ENCODE data around the gene ADO.

Gene ADO

DNA sequence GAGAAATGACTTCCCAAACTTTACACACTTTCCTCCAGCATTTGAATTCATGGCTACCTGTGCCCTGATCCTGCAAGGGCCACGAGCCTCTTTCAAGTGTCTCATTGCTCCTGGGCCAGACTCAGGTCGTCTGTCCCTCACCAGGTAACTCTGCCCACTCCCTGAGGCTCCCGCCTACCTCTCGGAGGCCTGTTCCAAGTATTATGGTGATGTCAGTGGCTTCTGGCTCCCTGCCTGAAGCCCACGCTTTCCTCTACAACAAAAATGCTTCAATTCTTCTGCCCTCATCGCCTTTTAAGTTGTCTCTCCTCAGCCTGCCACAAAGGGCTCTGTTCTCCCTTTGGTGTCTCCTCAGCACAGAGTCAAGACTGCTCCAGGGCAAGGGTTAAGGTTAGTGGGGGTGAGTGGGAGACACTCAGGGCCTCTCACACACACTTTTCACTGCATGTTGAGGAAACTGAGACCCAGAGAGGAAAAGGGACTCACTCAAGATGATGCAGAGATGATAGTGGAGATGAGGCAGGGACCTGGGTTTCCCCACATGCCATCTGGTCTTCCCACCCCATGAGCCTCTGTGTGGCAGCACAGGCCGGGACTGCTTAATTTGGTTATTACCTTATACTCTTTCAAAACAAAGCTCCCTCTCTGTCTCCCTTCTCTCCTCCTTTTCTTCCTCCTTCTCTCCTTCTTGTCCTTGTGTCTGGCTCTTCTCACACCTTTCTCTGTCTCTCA, 39.9 kb downstream of the ADO start:
- Mint-ChIP-seq H3K36me3 (ENCODE audit: low read depth) (no peaks in the 10 kb centered on the region), H3K9me3 (peaks cover 16% of the 10 kb centered on the region), H3K4me1 (no peaks in the 10 kb centered on the region), H3K4me3 (no peak overlapping the region), H3K27me3 (ENCODE audit: low read depth, poor library complexity) (peaks cover 5% of the 10 kb centered on the region), H3K27ac (no peak overlapping the region)
- TF ChIP-seq, protein P1, sequence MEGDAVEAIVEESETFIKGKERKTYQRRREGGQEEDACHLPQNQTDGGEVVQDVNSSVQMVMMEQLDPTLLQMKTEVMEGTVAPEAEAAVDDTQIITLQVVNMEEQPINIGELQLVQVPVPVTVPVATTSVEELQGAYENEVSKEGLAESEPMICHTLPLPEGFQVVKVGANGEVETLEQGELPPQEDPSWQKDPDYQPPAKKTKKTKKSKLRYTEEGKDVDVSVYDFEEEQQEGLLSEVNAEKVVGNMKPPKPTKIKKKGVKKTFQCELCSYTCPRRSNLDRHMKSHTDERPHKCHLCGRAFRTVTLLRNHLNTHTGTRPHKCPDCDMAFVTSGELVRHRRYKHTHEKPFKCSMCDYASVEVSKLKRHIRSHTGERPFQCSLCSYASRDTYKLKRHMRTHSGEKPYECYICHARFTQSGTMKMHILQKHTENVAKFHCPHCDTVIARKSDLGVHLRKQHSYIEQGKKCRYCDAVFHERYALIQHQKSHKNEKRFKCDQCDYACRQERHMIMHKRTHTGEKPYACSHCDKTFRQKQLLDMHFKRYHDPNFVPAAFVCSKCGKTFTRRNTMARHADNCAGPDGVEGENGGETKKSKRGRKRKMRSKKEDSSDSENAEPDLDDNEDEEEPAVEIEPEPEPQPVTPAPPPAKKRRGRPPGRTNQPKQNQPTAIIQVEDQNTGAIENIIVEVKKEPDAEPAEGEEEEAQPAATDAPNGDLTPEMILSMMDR (IDR thresholded peaks at IDR 0.05) = no peak
- DNase-seq = no peak

DNA sequence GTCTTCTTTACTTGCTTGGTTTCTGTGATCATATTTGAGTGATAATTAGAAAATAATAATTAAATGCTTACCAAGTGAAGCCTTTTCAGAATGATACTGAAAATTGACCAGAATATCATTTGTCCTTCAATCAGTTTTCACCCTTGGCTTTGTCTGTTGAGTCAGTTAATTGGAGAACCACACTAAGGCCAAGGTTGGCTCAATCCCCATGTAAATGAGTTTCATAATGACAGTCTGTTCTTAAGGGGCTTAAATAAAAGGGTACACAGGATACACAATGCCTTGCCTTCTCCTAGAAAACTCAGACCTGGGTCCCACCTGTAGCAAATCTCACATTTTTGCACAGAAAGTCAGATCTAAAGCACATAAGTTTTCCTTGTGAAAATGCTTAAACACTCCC, 42.9 kb downstream of the ADO start:
- no peak for DNase-seq
- no peaks in the 10 kb centered on the region for H3K4me1 Mint-ChIP-seq
- peaks cover 17% of the 10 kb centered on the region for H3K9me3 Mint-ChIP-seq
- TF ChIP-seq, protein P1 (IDR thresholded peaks at IDR 0.05) = no peak
- H3K4me3 Mint-ChIP-seq = no peak overlapping the region
- no peak overlapping the region for H3K27ac Mint-ChIP-seq
- H3K27me3 Mint-ChIP-seq (ENCODE audit: low read depth, poor library complexity) = peaks cover 5% of the 10 kb centered on the region
- no peaks in the 10 kb centered on the region for H3K36me3 Mint-ChIP-seq (ENCODE audit: low read depth)

DNA sequence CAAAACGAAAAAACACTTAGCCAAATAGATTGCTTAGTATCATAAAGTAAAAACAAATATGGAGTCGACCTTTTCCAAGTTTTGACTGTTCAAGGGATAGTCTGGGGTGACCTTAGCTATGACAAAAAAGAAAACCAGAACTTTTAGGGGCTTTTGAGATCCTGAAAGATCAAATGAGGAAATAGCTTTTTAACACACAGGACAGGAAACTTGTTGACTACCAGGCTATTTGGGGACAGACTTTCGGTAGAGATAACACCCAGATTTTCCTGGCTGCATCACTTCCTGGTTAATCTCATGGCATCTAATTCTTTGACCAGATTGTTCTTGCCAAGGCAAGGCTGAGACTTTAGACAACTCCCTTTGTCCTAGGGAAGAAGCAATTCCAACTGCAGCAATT, 46.1 kb downstream of the ADO start:
- no peak for DNase-seq
- Mint-ChIP-seq H3K4me1 (peaks cover 6% of the 10 kb centered on the region), H3K27ac (no peak overlapping the region)

DNA sequence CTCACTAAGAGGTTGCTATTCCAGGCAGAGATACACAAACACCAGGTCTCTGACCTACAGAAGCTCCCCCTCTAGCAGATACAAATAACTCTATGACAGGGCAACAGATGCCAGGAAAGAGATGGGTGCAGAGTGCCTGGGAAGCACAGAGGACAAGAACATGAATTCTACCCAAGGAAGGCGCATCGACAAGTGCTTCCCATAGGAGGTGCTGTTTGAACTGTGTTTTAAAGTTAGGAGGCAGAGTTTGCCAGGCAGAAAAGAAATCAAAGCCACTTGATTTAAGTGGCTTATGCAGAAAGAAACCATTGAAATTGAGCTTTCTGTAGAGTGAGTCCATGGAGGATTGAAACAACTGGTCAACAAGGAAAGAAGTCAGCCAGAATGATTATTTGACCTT, 46.9 kb downstream of the ADO start:
- Mint-ChIP-seq H3K4me1 (peaks cover 6% of the 10 kb centered on the region), H3K36me3 (ENCODE audit: low read depth) (no peaks in the 10 kb centered on the region), H3K27me3 (ENCODE audit: low read depth, poor library complexity) (no peaks in the 10 kb centered on the region), H3K27ac (no peak overlapping the region), H3K4me3 (no peak overlapping the region), H3K9me3 (peaks cover 17% of the 10 kb centered on the region)
- no peak for DNase-seq
- TF ChIP-seq, protein P1 (IDR thresholded peaks at IDR 0.05) = no peak

More for the DNA sequence above, 46.1 kb downstream of the ADO start:
- H3K9me3 Mint-ChIP-seq = peaks cover 17% of the 10 kb centered on the region
- H3K27me3 Mint-ChIP-seq (ENCODE audit: low read depth, poor library complexity) = no peaks in the 10 kb centered on the region
- no peak overlapping the region for H3K4me3 Mint-ChIP-seq
- H3K36me3 Mint-ChIP-seq (ENCODE audit: low read depth) = no peaks in the 10 kb centered on the region
- TF ChIP-seq, protein P1 (IDR thresholded peaks at IDR 0.05) = no peak

DNA sequence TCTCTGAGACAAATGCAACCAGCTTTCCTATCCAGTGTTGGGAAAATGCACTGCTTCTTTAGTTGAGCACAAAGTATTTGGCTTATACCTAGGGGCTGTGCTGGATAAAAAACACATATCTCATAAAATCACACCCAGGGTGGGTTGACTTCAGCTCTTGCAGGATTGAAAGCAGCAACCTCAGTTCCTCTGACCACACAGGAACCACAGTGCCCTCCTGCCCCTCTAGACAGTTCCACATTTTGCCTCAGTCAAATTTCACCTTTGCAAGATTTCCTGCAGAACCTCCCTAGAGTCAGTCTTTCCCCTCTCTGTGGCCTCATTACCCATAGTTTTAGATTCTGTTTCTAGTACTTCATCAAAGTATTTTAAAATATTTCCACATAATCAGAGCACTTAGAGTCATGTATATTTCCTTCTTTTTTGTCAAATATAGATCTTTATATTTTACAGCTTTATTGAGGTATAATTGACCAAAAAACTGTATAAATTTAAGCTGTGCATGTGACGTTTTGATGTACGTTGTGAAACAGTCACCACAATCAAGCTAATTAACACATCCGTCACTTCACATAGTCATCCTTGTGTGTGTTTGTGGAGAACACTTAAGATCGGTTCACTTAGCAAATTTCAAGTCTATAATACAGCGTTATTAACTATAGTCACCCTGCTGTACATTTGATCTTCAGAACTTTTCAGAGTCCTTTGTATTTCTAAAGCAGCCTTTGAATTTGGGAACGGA, 48.6 kb downstream of the ADO start:
- no peaks in the 10 kb centered on the region for H3K27me3 Mint-ChIP-seq (ENCODE audit: low read depth, poor library complexity)
- no peak overlapping the region for H3K4me3 Mint-ChIP-seq
- TF ChIP-seq, protein P1 (IDR thresholded peaks at IDR 0.05) = no peak
- H3K27ac Mint-ChIP-seq = no peak overlapping the region
- no peaks in the 10 kb centered on the region for H3K36me3 Mint-ChIP-seq (ENCODE audit: low read depth)
- H3K4me1 Mint-ChIP-seq = peaks cover 6% of the 10 kb centered on the region
- H3K9me3 Mint-ChIP-seq = peaks cover 6% of the 10 kb centered on the region
- no peak for DNase-seq

All from nephron progenitor cell (in vitro differentiated cells).